Non-pigmented ciliary epithelial cell (primary cell): ENCODE data around the gene PCDHGB7.
"Not testable (repeated sequence)": the region's sequence is repeated elsewhere in the genome, so short reads cannot be mapped to it uniquely, and the experiment has no call there.

ENCODE experiments used
- DNase-seq: peaks from one replicate; pipeline ENCODE4 v3.0.0-alpha.2; 2010; ENCODE audit warnings: low read depth

Gene PCDHGB7

GRCh38 chr5:141417494-141418172, at the start of gene PCDHGB7:
PCDHGB7 (plus strand) TSS chr5:141417677; CDS start chr5:141417860, 183 bp downstream.
- not testable (repeated sequence) for DNase-seq

- no peak for DNase-seq
These were observed 47.3 kb upstream of the PCDHGB7 start, which contains the start of gene PCDHGB3 for GRCh38 chr5:141369994-141370848. PCDHGB3 (plus strand) TSS chr5:141370242; CDS start chr5:141370395, 153 bp downstream.

- no peak for DNase-seq
These were observed 45.7 kb upstream of the PCDHGB7 start for GRCh38 chr5:141371572-141372475.

GRCh38 chr5:141373673-141374317, 43.7 kb upstream of the PCDHGB7 start, which contains the start of gene PCDHGA6:
PCDHGA6 (plus strand) TSS chr5:141373891; CDS start chr5:141374084, 193 bp downstream.
- DNase-seq, result no peak

GRCh38 chr5:141374627-141375026, 42.9 kb upstream of the PCDHGB7 start:
- no peak for DNase-seq

GRCh38 chr5:141375444-141376155, 41.9 kb upstream of the PCDHGB7 start:
- DNase-seq, result not testable (repeated sequence)

- DNase-seq, result no peak
These were observed 34.8 kb upstream of the PCDHGB7 start, which contains the start of gene PCDHGA7 for GRCh38 chr5:141382469-141383294. PCDHGA7 (plus strand) TSS chr5:141382742; CDS start chr5:141382900, 158 bp downstream.

GRCh38 chr5:141383345-141383744, 34.1 kb upstream of the PCDHGB7 start:
- DNase-seq, result no peak

- no peak for DNase-seq
These were observed 32.8 kb upstream of the PCDHGB7 start for GRCh38 chr5:141384471-141385267.

GRCh38 chr5:141387557-141388311, 29.7 kb upstream of the PCDHGB7 start, which contains the start of gene PCDHGB4:
PCDHGB4 (plus strand) TSS chr5:141387698; CDS start chr5:141387885, 187 bp downstream.
- DNase-seq, result not testable (repeated sequence)

- no peak for DNase-seq
These were observed 28.8 kb upstream of the PCDHGB7 start for GRCh38 chr5:141388661-141389060.

GRCh38 chr5:141389153-141390042, 28.1 kb upstream of the PCDHGB7 start:
- no peak for DNase-seq

GRCh38 chr5:141392429-141393198, 24.9 kb upstream of the PCDHGB7 start, which contains the start of gene PCDHGA8:
PCDHGA8 (plus strand) TSS chr5:141392633; CDS start chr5:141392814, 181 bp downstream.
- no peak for DNase-seq

GRCh38 chr5:141393267-141393666, 24.2 kb upstream of the PCDHGB7 start:
- DNase-seq, result no peak

GRCh38 chr5:141394401-141395187, 22.9 kb upstream of the PCDHGB7 start:
- DNase-seq, result not testable (repeated sequence)
